ENCODE results near the gene LCOR.
A peak's percentile ranks its signal among the peaks of the same experiment; 100 is the strongest.

LCOR gene

DNA sequence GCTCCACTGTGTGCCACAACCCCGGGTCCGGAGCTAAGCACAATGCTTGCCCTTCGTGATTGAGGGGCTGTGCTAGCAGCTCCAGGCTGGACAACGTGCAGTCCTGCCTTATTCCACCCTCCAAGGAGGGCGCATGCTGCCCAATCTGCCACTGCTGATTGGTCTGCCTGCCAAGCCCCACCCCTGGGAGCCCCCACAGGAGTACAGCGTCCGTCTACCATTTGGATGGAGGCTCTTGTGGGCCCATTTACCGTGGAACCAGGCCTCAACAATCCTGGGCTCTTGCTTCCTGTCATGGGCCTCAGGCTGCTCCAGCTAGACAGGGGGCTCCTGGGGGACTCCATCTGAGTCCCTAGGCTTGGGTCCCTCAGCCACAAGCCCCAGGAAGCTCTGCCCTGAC is 180.4 kb downstream of the LCOR start:
- DNase-seq (ENCODE audit: low read depth in 2 of 2) = no peak

DNA sequence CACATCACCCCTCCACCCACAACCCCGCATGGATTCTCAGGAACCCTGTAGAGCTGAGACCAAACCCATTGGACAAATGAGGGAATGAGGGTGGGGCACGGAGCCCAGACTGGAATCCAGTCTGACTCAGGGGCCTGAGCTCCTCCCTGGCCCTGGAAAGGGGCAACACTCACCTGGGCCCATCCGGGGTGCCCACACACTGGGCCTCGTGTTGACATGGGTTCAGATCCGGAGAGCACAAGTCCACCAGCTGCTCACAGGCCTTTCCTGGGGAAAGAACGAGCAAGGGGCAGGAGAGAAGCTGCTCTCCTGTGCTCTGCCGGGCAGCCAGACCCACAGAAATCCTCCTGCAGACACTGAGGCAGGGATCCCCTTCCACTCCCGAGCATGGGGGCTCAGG is 181.5 kb downstream of the LCOR start:
- no peak for DNase-seq (ENCODE audit: low read depth in 2 of 2)

DNA sequence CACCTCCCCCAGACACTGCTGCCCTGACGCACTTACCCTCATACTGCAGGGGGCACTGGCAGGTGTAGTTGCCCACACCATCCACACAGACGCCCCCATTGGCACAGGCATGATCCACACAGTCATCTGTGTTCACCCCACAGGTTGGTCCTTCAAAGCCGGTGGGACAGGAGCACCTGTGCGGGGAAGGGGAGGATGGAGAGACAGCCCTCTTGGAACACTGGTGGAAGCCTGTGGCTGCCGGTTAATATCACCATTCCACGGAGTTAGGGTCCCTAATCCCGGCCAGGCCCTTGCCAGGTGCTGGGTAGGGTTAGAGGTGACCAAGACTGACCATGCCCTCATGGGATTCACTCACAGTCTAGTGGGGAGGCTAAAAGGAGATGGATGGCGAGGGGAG is 181.9 kb downstream of the LCOR start:
- DNase-seq (ENCODE audit: low read depth in 2 of 2) = no peak

DNA sequence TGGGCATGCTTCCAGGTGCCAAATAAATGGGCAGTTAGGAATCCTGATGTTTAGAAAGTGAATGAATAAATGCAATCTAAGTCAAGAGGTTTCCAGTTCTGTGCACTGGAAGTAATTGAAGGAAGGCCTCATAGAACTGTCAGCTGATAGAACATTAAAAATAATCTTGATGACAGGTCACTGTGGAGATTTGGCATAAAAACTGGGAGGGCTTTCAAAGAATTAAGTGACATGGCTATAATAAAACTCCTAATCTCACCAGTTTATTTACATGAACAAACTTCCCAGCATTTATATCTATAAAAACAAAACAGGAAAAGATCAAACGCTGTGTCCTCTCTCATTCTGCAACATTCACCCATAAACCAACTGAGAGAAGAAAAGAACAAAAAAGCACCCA is 183.1 kb downstream of the LCOR start:
- DNase-seq (ENCODE audit: low read depth in 2 of 2) = no peak

DNA sequence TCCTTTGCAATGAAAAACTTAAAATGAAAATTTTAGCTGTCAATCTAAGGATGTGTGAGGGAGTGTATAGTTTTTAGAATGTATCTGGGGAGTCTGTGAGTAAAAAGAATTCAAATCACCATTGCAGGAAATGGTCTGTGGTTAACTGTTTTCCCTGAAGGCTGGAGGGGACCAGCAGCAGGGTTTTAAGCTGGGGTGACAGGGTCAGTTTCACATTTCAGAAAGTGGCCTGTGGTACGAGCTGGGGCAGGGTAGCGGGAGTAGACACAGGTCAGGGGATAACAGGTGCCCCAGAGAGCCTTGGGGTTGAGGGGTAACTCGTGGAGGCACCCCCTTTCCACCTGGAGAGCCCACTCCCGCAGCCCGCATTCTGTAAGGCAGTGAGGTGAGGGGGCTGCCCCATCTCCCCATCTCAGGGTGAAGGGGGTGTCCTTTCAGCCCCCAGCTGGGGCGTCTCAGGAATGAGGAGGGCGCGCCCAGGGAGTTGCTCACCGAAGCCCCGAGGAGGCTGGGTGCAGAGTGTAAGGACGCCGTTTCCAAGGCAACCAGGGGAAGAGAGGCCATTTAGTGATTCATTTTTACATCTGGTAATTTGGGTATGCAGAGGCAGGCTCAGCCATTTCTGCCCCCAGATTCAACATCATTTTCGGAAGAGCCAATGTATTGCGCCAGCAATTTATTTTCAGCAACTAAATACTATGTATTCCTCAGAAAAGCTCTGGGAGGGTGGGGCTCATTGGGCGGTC is 184.8 kb downstream of the LCOR start:
- DNase-seq (ENCODE audit: low read depth in 2 of 2) = no peak

DNA sequence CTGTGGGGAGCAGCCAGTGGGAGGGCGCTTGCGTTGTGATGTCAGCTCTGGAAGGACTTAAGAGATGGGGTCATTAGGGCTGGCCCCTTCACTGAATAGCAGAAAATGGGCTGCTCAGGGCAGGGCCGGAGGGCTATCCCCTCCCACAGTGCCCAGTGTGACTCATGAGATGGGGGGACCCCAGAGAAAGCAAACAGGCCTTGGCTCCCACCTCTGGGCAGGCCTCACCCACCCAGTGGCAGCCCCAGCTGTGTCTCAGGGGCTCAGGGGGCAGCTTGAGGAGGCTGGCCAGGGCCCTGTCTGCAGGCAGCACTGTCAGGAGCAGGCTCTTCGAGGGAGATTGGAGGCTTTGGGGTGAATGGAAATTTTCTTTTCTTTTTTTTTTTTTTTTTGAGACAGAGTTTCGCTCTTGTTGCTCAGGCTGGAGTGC is 185.4 kb downstream of the LCOR start:
- DNase-seq (ENCODE audit: low read depth in 2 of 2) = no peak

DNA sequence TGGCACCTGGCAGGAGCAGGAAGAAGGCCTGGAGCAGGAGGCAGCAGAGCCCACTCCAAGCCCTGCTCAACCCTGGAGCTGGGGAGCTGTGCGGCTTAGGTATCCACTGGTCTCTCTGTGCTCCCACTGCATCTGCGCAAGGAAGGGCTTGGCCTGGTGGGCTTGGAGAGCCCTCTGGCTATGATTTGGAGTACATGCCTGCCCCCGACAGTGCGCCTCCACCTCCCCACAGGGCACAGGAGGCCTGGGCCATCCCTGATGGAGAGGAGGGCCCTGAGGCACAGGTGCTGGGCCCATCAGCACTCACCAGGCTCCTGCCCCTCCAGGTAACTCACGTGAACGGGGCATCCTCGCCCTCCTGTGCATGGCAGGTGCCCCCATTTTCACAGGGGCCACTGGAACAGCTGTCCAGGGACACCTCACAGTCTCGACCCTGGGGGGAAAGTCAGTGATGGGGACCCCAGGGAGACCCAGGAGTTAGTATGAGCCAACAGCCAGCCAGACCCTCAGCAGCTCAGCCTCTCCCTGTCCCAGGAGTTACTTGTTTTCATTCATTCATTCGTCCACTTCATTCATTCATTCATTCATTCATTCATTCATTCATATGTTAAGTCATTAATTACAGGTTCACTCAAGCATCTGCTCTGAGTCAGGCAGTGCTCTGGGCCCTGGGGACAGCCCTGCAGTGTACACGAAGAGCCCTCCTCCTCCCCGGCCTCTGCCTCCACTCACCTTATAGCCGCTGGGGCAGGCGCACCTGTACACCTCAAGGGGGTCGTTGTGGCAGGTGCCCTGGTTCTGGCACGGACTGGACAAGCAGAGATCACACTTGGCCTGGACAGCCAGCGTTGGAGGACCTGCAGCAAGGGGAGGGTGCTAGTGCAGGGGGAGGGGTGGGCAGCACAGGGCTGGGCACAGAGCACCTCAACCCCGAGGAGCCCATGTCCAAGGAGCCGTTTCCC is 186.4 kb downstream of the LCOR start:
- DNase-seq (ENCODE audit: low read depth in 2 of 2) = no peak

DNA sequence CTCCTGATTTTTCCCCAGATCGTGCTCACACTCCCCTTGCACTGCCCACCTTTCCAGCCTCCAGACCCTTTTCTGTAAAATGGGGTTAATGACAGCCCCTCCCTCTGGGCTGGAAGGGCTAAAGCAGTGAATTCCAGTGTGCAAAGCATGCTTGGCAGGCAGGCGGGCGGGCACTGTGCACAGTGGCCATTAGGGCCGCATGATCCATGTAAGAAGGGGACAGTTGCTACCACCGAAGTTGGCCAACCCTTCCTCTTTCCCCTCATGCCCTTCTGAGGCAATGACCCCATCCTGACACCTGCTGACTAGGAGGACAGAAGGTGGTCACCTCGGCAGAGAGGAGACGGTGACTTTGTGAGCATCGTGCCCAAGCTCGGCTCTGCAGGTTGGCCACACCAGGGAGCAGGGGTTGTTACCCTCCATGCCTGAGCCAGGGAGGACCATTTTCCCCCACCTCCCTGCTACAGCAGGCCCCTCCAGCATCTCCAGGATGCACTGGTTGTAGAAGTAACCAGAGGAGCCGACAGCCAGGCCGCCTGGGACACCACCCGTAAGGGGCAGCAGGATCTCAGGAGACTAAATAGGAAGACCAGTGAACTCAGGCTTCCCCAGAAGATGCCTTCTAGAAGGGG is 187.2 kb downstream of the LCOR start:
- DNase-seq (ENCODE audit: low read depth in 2 of 2) = no peak

DNA sequence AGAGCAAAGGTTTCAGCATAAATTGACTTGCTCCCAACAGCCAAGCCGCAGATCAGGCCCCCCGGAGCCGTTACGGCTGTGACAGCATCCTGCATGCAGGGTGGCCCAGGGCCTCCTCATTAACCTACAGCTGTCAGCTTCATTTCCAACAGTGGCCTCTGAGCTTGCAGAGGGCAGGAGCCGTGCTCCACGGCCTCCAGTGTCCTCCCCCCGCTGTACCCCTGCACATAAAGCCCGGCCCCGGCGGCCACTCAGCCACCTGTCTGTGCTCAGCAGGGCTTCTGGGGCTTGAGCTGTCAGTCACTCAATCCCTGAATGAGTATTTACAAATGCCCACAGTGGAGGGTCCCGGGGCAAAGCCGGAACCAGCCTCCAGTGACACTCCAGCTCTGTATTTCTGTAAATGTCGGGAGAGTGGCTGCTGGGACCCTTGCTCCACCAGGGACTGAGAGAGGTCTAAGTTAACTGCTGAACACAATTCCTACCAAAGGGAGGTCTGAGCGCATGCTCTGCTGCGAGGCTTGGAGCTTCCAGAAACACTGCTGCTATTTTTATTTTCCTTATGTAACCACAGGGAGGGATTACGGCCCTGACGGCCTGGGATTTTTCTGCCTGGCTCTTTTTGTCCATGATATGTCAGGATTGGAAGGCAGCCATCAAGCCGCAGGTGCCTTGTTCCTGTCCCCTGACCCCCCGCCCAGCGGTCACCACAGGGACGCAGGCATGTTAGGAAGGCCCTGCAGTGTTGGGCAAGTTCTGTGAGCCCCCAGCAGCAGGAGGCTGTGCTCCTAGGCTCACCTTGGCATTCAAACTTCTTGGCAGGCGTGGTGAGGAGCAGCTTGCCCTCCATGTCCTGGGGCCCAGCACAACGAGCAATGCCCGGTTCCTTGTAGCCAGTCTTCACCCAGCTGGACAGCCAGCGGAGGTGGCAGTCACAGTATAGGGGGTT is 188.6 kb downstream of the LCOR start:
- no peak for DNase-seq (ENCODE audit: low read depth in 2 of 2)

DNA sequence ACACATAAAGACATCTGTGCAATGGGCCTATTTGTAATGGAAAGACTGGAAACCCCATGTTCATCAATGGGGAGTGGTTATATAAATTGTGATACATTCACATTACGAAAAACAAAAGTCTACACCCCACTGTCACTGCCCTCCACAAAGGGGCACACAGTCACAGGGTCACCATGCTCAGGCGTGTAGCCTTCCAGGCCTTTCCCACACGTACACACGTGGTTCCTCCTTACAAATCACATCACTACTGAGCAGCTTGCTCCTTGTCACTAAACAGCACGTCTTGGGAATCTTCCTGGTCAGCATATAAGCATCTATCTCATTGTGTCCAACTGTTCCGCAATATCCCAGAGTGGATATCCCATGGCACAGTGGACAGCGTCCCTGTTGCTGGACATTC is 190.5 kb downstream of the LCOR start:
- no peak for DNase-seq (ENCODE audit: low read depth in 2 of 2)

DNA sequence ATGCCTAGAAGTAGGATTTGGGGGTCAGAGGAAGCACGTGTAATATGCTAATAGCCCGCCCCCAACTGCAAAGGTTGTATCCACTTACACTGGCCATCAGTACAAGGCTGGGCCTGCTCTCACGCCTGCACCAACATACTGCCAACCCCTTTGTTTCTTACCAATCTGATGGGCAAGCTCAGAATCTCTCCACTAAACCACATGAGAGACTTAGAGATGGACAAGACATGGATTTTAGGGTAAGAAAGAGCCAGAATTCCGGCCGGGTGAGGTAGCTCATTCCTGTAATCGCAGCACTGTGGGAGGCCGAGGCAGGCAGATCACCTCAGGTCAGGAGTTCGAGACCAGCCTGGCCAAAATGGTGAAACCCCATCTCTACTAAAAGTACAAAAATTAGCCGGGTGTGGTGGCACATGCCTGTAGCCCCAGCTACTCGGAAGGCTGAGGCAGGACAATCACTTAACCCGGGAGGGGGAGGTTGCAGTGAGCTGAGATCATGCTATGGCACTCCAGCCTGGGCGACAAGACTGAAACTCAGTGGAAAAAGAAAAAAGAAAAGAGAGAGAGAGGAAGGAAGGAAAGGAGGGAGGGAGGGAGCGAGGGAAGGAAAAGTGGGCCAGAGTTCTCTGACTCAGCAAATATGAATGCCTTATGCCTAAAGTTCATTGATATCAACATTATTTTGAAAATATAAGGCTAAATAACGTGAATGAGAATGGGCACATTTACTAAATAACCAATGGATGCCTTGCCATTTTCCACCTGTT is 191.5 kb downstream of the LCOR start:
- DNase-seq (ENCODE audit: low read depth in 2 of 2) = no peak

DNA sequence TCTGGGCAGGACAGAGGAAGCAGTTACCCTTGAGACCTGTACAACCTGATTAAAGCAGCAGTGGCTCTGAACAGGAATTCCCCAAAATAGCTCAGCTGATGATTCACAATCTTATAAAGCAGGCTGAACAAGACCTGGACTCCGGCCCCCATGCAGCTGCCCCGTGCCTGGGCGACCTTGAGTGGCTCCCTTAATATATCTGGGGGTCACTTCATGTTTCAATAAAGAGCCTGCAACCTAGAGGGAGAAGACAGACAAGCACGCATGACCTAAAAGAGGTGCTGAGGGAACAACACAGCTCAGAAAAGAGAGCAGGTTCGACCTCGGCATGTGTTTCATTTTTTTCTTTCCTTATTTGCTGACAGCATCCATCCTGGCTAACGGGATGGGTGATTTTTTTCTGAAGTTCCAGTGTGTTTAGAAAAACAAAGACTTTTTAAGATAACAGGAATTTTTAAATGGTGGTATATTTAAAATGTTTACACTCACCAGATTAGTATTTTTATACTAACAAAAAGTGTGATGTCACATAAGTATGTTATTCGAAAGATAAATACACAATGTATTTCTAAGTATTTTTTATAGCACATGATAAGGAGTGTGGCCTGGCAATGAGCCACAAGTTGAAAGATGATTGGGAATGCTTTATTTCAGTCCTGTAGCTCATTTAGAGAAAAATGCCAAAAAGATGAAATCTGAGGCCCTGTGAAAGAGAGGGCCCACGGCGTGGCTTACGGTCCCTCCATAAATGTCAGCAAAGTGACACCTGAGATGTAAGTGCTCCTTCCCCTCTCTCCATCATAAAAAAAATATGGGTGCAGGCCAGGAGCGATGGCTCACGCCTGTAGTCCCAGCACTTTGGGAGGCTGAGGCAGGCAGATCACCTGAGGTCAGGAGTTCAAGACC is 192.3 kb downstream of the LCOR start:
- DNase-seq (ENCODE audit: low read depth in 2 of 2) = no peak

DNA sequence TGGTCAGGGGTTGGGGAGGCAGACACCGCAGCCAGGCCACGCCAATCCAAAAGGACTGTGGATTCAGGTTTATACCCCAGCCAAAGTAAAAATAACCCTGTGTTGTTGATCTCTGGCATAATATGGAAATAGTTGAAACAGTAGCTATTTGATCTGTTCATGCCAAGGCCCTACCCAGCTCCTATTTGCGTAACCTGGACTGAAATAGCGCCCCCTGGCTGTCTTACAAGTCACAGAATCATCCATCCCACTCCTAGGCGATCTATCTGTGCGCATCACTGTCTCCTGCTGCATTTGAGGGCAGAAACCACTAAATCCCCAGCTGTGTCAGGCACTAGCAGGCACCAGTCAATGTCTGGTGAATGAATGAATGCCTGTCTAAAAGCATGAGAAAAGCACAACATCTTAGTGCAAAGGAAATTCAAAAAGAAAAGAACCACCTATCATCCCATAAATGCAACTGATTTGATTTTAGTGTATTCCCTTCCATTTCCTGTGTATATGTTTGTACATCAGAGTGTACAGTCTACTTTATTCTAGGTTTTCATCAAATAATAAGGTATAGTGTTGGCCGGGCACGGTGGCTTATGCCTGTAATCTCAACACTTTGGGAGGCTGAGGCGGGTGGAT is 193.6 kb downstream of the LCOR start:
- peak; percentile 16 to 22 for DNase-seq (ENCODE audit: low read depth in 2 of 2)

DNA sequence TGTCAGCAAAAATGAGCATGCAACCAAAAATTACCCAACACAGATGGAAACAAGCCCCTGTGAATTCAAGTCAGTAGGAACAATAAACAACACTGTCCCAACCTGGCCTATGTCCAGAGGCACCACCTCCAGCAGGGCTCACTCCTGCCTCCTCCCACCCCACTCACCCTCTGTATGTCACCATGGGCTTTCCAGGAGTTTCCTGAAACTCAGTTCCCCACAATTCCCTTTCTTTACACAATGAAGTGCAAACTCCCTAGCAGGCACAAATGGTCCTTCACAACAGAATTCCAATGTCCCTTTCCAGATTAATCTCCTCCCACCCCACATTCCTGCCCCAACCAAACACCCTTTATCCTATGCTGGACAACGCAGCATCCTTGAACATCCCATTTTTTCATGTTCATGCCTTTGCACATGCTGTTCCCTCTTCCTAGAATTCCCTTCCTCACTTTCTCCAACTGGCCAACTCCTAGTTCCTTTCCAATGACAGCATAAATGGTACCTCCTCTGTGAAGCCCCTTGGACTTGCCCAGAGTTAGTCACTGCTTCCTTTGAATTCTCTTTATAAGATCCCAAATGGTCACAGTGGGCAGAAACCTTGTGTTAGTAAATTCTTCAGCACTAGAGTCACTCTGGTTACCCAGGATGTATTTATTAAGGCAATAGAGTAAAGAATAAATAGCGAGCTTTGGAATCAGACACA is 196.2 kb downstream of the LCOR start:
- DNase-seq (ENCODE audit: low read depth in 2 of 2) = no peak

DNA sequence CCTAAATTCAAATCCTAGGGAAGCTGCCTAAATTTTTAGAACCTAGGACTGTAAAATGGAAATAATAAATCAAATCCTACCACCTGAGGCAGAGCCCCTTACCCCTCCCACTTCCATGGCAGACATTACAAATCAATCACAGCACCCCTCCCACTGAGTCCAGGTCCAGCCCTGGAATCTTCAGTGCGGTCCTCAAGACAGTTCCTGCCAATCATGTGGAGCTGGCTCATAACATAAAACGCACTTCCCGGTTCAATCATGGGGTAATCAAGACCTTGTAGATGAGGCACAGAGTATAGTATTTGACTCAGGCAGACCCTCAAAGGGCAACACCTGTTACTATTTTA is 196.7 kb downstream of the LCOR start:
- no peak for DNase-seq (ENCODE audit: low read depth in 2 of 2)

DNA sequence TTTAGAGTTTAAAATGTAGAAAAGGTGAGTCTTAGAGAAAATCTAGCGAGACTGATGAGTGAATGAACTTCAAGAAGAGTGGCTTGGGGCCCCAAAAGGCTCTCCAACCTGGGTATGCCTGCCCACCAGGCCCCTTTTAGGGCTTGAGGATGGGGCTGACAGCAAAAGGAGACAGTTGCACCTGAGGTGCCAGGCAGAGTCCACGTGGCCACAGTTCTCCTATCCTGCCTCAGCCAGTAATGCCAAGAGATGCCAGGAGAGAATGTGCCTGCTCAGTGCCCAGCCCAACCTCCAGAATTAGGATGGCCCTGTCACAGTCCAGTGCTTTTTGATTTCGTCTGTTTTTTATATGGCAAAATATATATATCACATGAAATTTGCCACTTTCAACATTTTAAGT is 197.2 kb downstream of the LCOR start:
- DNase-seq (ENCODE audit: low read depth in 2 of 2) = no peak

DNA sequence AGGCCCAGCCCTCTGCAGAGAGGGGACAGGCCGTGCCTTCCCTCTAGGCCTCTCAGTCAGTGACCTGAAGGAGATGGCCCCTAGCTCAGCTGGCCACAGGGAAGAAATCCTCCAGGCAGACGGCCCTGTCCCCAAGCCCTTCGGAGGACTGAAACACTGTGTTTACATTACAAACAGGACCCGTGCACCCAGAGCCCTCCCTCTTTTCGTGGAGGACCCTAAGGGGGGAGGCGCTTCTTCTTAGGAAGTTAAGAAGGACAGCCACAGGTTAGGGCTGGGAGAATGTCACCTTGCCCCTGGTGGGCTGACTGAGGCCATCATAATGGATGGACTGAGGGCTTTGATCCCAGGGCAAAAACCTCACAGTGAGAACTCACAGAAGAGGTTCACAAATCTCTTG is 198.8 kb downstream of the LCOR start:
- no peak for DNase-seq (ENCODE audit: low read depth in 2 of 2)

DNA sequence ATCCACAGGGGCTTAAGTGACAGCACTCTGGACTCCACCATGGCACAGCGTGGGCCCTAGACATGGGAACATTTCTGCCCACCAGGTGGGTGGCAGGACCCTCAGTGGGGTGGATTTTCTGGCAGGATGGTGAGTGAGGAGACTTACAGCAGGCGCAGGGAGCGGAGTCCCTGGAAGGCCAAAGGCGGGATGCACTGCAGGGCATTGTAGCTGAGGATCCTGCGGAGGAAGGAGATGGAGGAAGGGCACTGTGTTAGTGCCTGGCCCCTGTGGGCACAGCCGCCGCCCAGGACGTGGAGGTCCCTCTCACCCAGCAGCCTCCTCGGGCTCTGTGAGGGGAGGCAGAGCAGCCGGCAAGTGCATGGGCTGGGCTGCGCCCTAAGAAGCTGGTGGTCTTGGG is 199.4 kb downstream of the LCOR start:
- no peak for DNase-seq (ENCODE audit: low read depth in 2 of 2)

DNA sequence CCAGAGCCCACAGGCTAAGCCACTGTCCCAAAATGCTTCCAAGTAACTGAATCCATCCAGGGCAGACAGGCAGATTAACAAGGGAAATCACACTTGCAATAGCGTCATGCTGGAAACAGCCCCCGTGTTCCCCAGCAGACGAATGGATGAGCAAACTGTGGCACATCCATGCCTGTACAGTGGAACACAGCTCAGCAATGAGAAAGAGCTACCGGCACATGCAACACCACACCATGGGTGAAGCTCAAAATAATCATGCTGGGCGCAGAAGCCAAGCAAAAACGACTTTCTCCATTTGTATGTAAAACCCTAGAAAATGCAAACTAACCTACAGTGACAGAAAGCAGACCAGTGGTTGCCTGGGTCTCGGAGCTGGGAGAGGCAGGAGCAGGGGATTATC is 200.5 kb downstream of the LCOR start:
- DNase-seq (ENCODE audit: low read depth in 2 of 2) = no peak

All from stimulated activated CD8-positive, alpha-beta memory T cell treated with anti-CD3 and anti-CD28 coated beads, Interleukin-7, amount 100 ng/mL, for 4 hours (primary cell).